Ovary (tissue), 9 donors: ENCODE data around the gene SMARCB1. TPM values are rescaled to one million over a fixed set of nuclear protein-coding genes. Genes with fewer than 3 reads are reported as not detected.

Source experiments
- DNase-seq, 5 donors: peaks; one replicate each; pipeline ENCODE4 v3.0.0-alpha.2; 2019 to 2020
- H3K27ac ChIP-seq, 2 donors: fragments of 200-600 bp; one replicate each; pipeline versions ENCODE4 v1.5.1 to v1.8.0; 2019 to 2022
- H3K27me3 ChIP-seq: fragments of 200-600 bp; one replicate; pipeline ENCODE4 v1.8.0; 2022
- H3K36me3 ChIP-seq: fragments of 200-600 bp; sonication (generic); one replicate; pipeline ENCODE4 v1.5.1; 2019
- H3K4me1 ChIP-seq: one replicate; pipeline ENCODE4 v1.8.1; 2013; ENCODE audit warnings: mild to moderate bottlenecking, moderate library complexity; ENCODE audit not compliant: insufficient read depth
- H3K4me3 ChIP-seq: fragments of 200-600 bp; sonication (generic); one replicate; pipeline ENCODE4 v1.5.1; 2017
- H3K9me3 ChIP-seq, 2 donors: fragments of 200-600 bp in 1 of 2; sonication (generic) in 1 of 2; one replicate each; pipeline versions ENCODE4 v1.5.1 to v1.8.1; 2013 to 2019; ENCODE audit warnings: mild to moderate bottlenecking in 1 of 2, moderate library complexity in 1 of 2
- CTCF ChIP-seq, 3 donors: fragments of 450-650 bp in 2 of 3; fragments of 200-600 bp in 1 of 3; IDR thresholded peaks; one replicate each; pipeline versions ENCODE4 v1.5.1 to v1.8.0; 2016 to 2022; ENCODE audit warnings: antibody characterized with exemption in 3 of 3, mild to moderate bottlenecking in 1 of 3
- EP300 ChIP-seq: sonication (generic); formaldehyde crosslinking; IDR thresholded peaks from one replicate; pipeline ENCODE4 v1.6.1; 2017; ENCODE audit warnings: antibody characterized with exemption
- POLR2A ChIP-seq: fragments of 450-650 bp; IDR thresholded peaks from one replicate; pipeline ENCODE4 v1.6.1; 2017; ENCODE audit warnings: antibody characterized with exemption, mild to moderate bottlenecking, moderate library complexity
- WGBS, 3 donors: extraction: QIAGEN DNeasy Blood & Tissue Kit in 1 of 3; methylation state at CpG; one replicate each; pipeline versions ENCODE4 v1.1.5 to v1.1.7; 2013 to 2017; 5-methylcytosine and 5-hydroxymethylcytosine counted together
- intact Hi-C, 4 donors: fragments of 100-400 bp; cut with DNase I; formaldehyde crosslinking; loops; one replicate each; pipeline versions ENCODE4 v1.11.0 to v1.15.1; 2022 to 2023
- polyA plus RNA-seq, 2 donors: library from polyadenylated mRNA; stranded (reverse); fragments of 200-250 nt in 1 of 2; fragments of 350-450 nt in 1 of 2; fragmentation: Illumina TruSeq in 1 of 2; extraction: RNeasy Lipid Tissue Mini Kit (QIAGEN cat#74804) in 1 of 2; gene quantifications; one replicate each; pipeline ENCODE4 v1.2.3, GENCODE V29; 2013 to 2014
- small RNA-seq: library from RNA; depleted of rRNA; stranded (forward); fragments of <200 nt; gene quantifications from one replicate; pipeline ENCODE3, GENCODE V24; 2016
- total RNA-seq, 7 donors: library from RNA; depleted of rRNA in 2 of 7; stranded (reverse); fragments of >200 nt in 2 of 7; fragmentation: NEBNext Ultra II Directional in 3 of 7; extraction: Animal tissue kit (Norgen Biotek cat#: 25700) in 3 of 7; gene quantifications; one replicate each; pipeline versions ENCODE4 v1.1.0 to v1.2.4, GENCODE V29; 2016 to 2023
- donor health status: DM: no; HTN: no; CAD: no; lungs with moderate emphysema.
- donor health status: DM: no; HTN: no; CAD: no.
- donor health status: Bipolar disorder and iron deficiency.
- donor health status: DM: yes; HTN: yes; CAD: no.
- donor health status: DM: no; HTN: no; CAD: no.
- donor health status: DM: yes; HTN: yes; CAD: no.

SMARCB1 gene
- total and polyA plus RNA-seq, 9 donors: 47.1 to 107 (median 87.0) TPM

- no peak for TF ChIP-seq POLR2A
- TF ChIP-seq CTCF (IDR thresholded peaks at IDR 0.05): no peak
- TF ChIP-seq EP300: no peak
- DNase-seq: peak in 1 of 5 donors; percentile 25
- Histone ChIP-seq H3K9me3 (no peaks in the 10 kb centered on the region), H3K27ac (no peak overlapping the region), H3K36me3 (no peaks in the 10 kb centered on the region), H3K4me1 (no peaks in the 10 kb centered on the region), H3K4me3 (no peak overlapping the region), H3K27me3 (no peaks in the 10 kb centered on the region)
- 83 to 86% (median 85%) methylated on average over 20 of the region's 20 CpGs for WGBS, 3 donors
- intact Hi-C loops: no loop called here
Measured at GRCh38 chr22:23882370-23882769, 95.6 kb downstream of the SMARCB1 start.

- Histone ChIP-seq H3K27ac (no peak overlapping the region), H3K36me3 (no peaks in the 10 kb centered on the region), H3K9me3 (no peaks in the 10 kb centered on the region), H3K4me3 (no peak overlapping the region), H3K27me3 (no peaks in the 10 kb centered on the region), H3K4me1 (no peaks in the 10 kb centered on the region)
- no peak for TF ChIP-seq CTCF (IDR thresholded peaks at IDR 0.05)
- no peak for TF ChIP-seq POLR2A
- no peak for TF ChIP-seq EP300
- intact Hi-C loops: no loop called here
- 95 to 100% (median 97%) methylated on average over 9 of the region's 9 CpGs for WGBS, 3 donors
- DNase-seq: peak in 1 of 5 donors; percentile 29
Measured at GRCh38 chr22:23883658-23884057, 96.9 kb downstream of the SMARCB1 start.

GRCh38 chr22:23884140-23884539, 97.4 kb downstream of the SMARCB1 start:
- intact Hi-C loops: no loop called here
- H3K4me1 ChIP-seq: no peaks in the 10 kb centered on the region
- H3K36me3 ChIP-seq: no peaks in the 10 kb centered on the region
- no peaks in the 10 kb centered on the region for H3K9me3 ChIP-seq
- 90 to 93% (median 92%) methylated on average over 9 of the region's 9 CpGs for WGBS, 3 donors
- H3K27ac ChIP-seq: no peak overlapping the region
- DNase-seq: peak in 1 of 5 donors; percentile 28
- no peak overlapping the region for H3K4me3 ChIP-seq
- TF ChIP-seq EP300 (no peak), POLR2A (no peak)
- H3K27me3 ChIP-seq: no peaks in the 10 kb centered on the region

Small RNAs within 50 kb of the gene (small RNA-seq; reads per million reads assigned to genes)
- gene RN7SL268P: not detected

Other genes with a start within 250 kb of the SMARCB1 start
- under 1 TPM in 1 of 7 donors, not detected in 6; 0.34 TPM for gene IGLL1, start 206.7 kb upstream of the SMARCB1 start, total RNA-seq
- not detected for gene IGLL1, start 206.7 kb upstream of the SMARCB1 start, polyA plus RNA-seq
- gene DRICH1, start 154.6 kb upstream of the SMARCB1 start, total RNA-seq: 1 to 10 TPM in 3 of 7 donors, under 1 TPM in 3, not detected in 1; 0.62 to 3.6 (median 1.0) TPM
- under 1 TPM; 0.32 to 0.35 TPM for gene DRICH1, start 154.6 kb upstream of the SMARCB1 start, polyA plus RNA-seq
- under 1 TPM in 1 of 7 donors, not detected in 6; 0.20 TPM for gene RGL4, start 96.0 kb upstream of the SMARCB1 start, total RNA-seq
- gene RGL4, start 96.0 kb upstream of the SMARCB1 start, polyA plus RNA-seq: under 1 TPM in 1 of 2 donors, not detected in 1; 0.31 TPM
- gene ZNF70, start 35.9 kb upstream of the SMARCB1 start, total RNA-seq: 10 to 100 TPM in 5 of 7 donors, 1 to 10 TPM in 2; 4.8 to 21.6 (median 17.8) TPM
- 1 to 10 TPM; 3.8 to 6.4 TPM for gene ZNF70, start 35.9 kb upstream of the SMARCB1 start, polyA plus RNA-seq
- gene VPREB3, start 32.5 kb upstream of the SMARCB1 start, total RNA-seq: 1 to 10 TPM in 1 of 7 donors, not detected in 6; 2.8 TPM
- gene VPREB3, start 32.5 kb upstream of the SMARCB1 start, polyA plus RNA-seq: not detected
- 1 to 10 TPM in 4 of 7 donors, under 1 TPM in 3; 0.48 to 6.5 (median 1.1) TPM for gene C22orf15, start 24.0 kb upstream of the SMARCB1 start, total RNA-seq
- gene C22orf15, start 24.0 kb upstream of the SMARCB1 start, polyA plus RNA-seq: under 1 TPM; 0.28 to 0.77 TPM
- gene CHCHD10, start 19.0 kb upstream of the SMARCB1 start, total RNA-seq: 10 to 100 TPM in 6 of 7 donors, 1 to 10 TPM in 1; 2.7 to 40.5 (median 22.9) TPM
- 10 to 100 TPM; 17.6 to 20.1 TPM for gene CHCHD10, start 19.0 kb upstream of the SMARCB1 start, polyA plus RNA-seq
- gene MMP11, start 14.1 kb upstream of the SMARCB1 start, total RNA-seq: 10 to 100 TPM in 4 of 7 donors, 1 to 10 TPM in 3; 1.4 to 59.7 (median 12.1) TPM
- 10 to 100 TPM in 1 of 2 donors, 1 to 10 TPM in 1; 1.4 to 11.4 TPM for gene MMP11, start 14.1 kb upstream of the SMARCB1 start, polyA plus RNA-seq
- gene DERL3, start 52.0 kb downstream of the SMARCB1 start, total RNA-seq: 1 to 10 TPM in 5 of 7 donors, under 1 TPM in 2; 0.76 to 3.9 (median 2.0) TPM
- 1 to 10 TPM in 1 of 2 donors, under 1 TPM in 1; 0.45 to 1.5 TPM for gene DERL3, start 52.0 kb downstream of the SMARCB1 start, polyA plus RNA-seq
- gene SLC2A11, start 70.9 kb downstream of the SMARCB1 start, total RNA-seq: 10 to 100 TPM; 14.2 to 25.3 (median 17.2) TPM
- gene SLC2A11, start 70.9 kb downstream of the SMARCB1 start, polyA plus RNA-seq: 10 to 100 TPM; 13.7 to 15.0 TPM
- 100 to 1,000 TPM; 194 to 426 (median 362) TPM for gene MIF, start 107.4 kb downstream of the SMARCB1 start, total RNA-seq
- gene MIF, start 107.4 kb downstream of the SMARCB1 start, polyA plus RNA-seq: 100 to 1,000 TPM in 1 of 2 donors, 1 to 10 TPM in 1; 1.1 to 289 TPM
- 10 to 100 TPM in 6 of 7 donors, 1 to 10 TPM in 1; 5.8 to 20.9 (median 14.1) TPM for gene GSTT2B, start 174.2 kb downstream of the SMARCB1 start, total RNA-seq
- gene GSTT2B, start 174.2 kb downstream of the SMARCB1 start, polyA plus RNA-seq: 10 to 100 TPM; 11.1 to 11.8 TPM
- 1 to 10 TPM in 5 of 7 donors, not detected in 2; 2.8 to 5.1 (median 3.4) TPM for gene DDTL, start 179.9 kb downstream of the SMARCB1 start, total RNA-seq
- 1 to 10 TPM; 1.4 to 1.6 TPM for gene DDTL, start 179.9 kb downstream of the SMARCB1 start, polyA plus RNA-seq
- 100 to 1,000 TPM in 3 of 7 donors, 10 to 100 TPM in 4; 73.5 to 115 (median 90.0) TPM for gene DDT, start 187.5 kb downstream of the SMARCB1 start, total RNA-seq
- 100 to 1,000 TPM in 1 of 2 donors, 10 to 100 TPM in 1; 34.6 to 236 TPM for gene DDT, start 187.5 kb downstream of the SMARCB1 start, polyA plus RNA-seq
- 1 to 10 TPM in 1 of 7 donors, under 1 TPM in 2, not detected in 4; 0.67 to 1.4 (median 0.98) TPM for gene GSTT2, start 193.2 kb downstream of the SMARCB1 start, total RNA-seq
- gene GSTT2, start 193.2 kb downstream of the SMARCB1 start, polyA plus RNA-seq: 1 to 10 TPM in 1 of 2 donors, under 1 TPM in 1; 0.33 to 1.8 TPM
- gene GSTT4, start 218.5 kb downstream of the SMARCB1 start, total RNA-seq: not detected
- gene GSTT4, start 218.5 kb downstream of the SMARCB1 start, polyA plus RNA-seq: not detected
- gene CABIN1, start 224.3 kb downstream of the SMARCB1 start, total RNA-seq: 10 to 100 TPM; 26.3 to 68.0 (median 50.2) TPM
- gene CABIN1, start 224.3 kb downstream of the SMARCB1 start, polyA plus RNA-seq: 10 to 100 TPM; 15.7 to 25.1 TPM